ENCODE measurements around the gene MLC1.

The MLC1 gene

GRCh38 chr22:50070366-50070765 lies 14.9 kb downstream of the MLC1 start:
- peaks cover 55% of the 10 kb centered on the region for H3K36me3 ChIP-seq
- no peak for TF ChIP-seq CTCF (IDR thresholded peaks at IDR 0.05)
- no peaks in the 10 kb centered on the region for H3K9me3 ChIP-seq
- H3K27ac ChIP-seq = no peak overlapping the region
- H3K27me3 ChIP-seq = no peaks in the 10 kb centered on the region
- no peak overlapping the region for H3K4me3 ChIP-seq (ENCODE audit: low read depth in 1 of 2, low read length in 1 of 2)
- H3K4me1 ChIP-seq (ENCODE audit: control insufficient read depth in 1 of 2, insufficient read depth in 1 of 2, low read depth in 1 of 2, low read length in 1 of 2) = no peaks in the 10 kb centered on the region

- H3K27ac ChIP-seq = no peak overlapping the region
- H3K4me1 ChIP-seq (ENCODE audit: control insufficient read depth in 1 of 2, insufficient read depth in 1 of 2, low read depth in 1 of 2, low read length in 1 of 2) = no peaks in the 10 kb centered on the region
- peaks cover 68% of the 10 kb centered on the region for H3K36me3 ChIP-seq
- TF ChIP-seq CTCF (IDR thresholded peaks at IDR 0.05) = no peak
- no peaks in the 10 kb centered on the region for H3K9me3 ChIP-seq
- no peak overlapping the region for H3K4me3 ChIP-seq (ENCODE audit: low read depth in 1 of 2, low read length in 1 of 2)
- no peaks in the 10 kb centered on the region for H3K27me3 ChIP-seq
Observed at GRCh38 chr22:50068096-50068495, 17.1 kb downstream of the MLC1 start.

- Histone ChIP-seq H3K9me3 (no peaks in the 10 kb centered on the region), H3K27me3 (no peaks in the 10 kb centered on the region), H3K4me1 (ENCODE audit: control insufficient read depth in 1 of 2, insufficient read depth in 1 of 2, low read depth in 1 of 2, low read length in 1 of 2) (peaks cover 0 to 2% of the 10 kb centered on the region in 2 experiments), H3K4me3 (ENCODE audit: low read depth in 1 of 2, low read length in 1 of 2) (no peak overlapping the region), H3K36me3 (peaks cover 60% of the 10 kb centered on the region), H3K27ac (no peak overlapping the region)
- no peak for TF ChIP-seq CTCF (IDR thresholded peaks at IDR 0.05)
Observed at GRCh38 chr22:50067244-50067643, 18.0 kb downstream of the MLC1 start.

GRCh38 chr22:50064453-50064852 lies 20.8 kb downstream of the MLC1 start:
- Histone ChIP-seq H3K27ac (no peak overlapping the region), H3K36me3 (peaks cover 34% of the 10 kb centered on the region)
- TF ChIP-seq CTCF (IDR thresholded peaks at IDR 0.05) = no peak

GRCh38 chr22:50063589-50064393 lies 21.4 kb downstream of the MLC1 start:
- TF ChIP-seq CTCF (IDR thresholded peaks at IDR 0.05) = no peak
- no peaks in the 10 kb centered on the region for H3K9me3 ChIP-seq
- H3K27ac ChIP-seq = no peak overlapping the region
- H3K4me3 ChIP-seq (ENCODE audit: low read depth in 1 of 2, low read length in 1 of 2) = no peak overlapping the region
- H3K4me1 ChIP-seq (ENCODE audit: control insufficient read depth in 1 of 2, insufficient read depth in 1 of 2, low read depth in 1 of 2, low read length in 1 of 2) = peaks cover 31 to 36% of the 10 kb centered on the region in 2 experiments
- H3K27me3 ChIP-seq = peaks cover 9% of the 10 kb centered on the region
- peaks cover 28% of the 10 kb centered on the region for H3K36me3 ChIP-seq

More at GRCh38 chr22:50064453-50064852, 20.8 kb downstream of the MLC1 start:
- H3K9me3 ChIP-seq = no peaks in the 10 kb centered on the region
- peaks cover 25 to 30% of the 10 kb centered on the region in 2 experiments for H3K4me1 ChIP-seq (ENCODE audit: control insufficient read depth in 1 of 2, insufficient read depth in 1 of 2, low read depth in 1 of 2, low read length in 1 of 2)
- H3K27me3 ChIP-seq = peaks cover 2% of the 10 kb centered on the region
- H3K4me3 ChIP-seq (ENCODE audit: low read depth in 1 of 2, low read length in 1 of 2) = no peak overlapping the region

Measured in neutrophil (primary cell).